Type B pancreatic cell (in vitro differentiated cells): ENCODE results near the gene CCDC187. TPM values are rescaled to one million over a fixed set of nuclear protein-coding genes. Genes with fewer than 3 reads are reported as not detected.

Experiments used
- DNase-seq: peaks from one replicate; pipeline ENCODE4 v3.0.0; 2021; ENCODE audit warnings: mixed read lengths; ENCODE audit not compliant: unreplicated experiment; ENCODE audit errors: extremely low spot score
- H3K27ac Mint-ChIP-seq: 2 replicates; pipeline ENCODE4 v1.8.0; 2021; ENCODE audit warnings: mild to moderate bottlenecking, mixed read lengths
- H3K27me3 Mint-ChIP-seq: 2 replicates; pipeline ENCODE4 v1.8.0; 2021; ENCODE audit warnings: mixed read lengths
- H3K36me3 Mint-ChIP-seq: 2 replicates; pipeline ENCODE4 v1.8.0; 2021; ENCODE audit warnings: mixed read lengths
- H3K4me1 Mint-ChIP-seq: one replicate; pipeline ENCODE4 v1.8.0; 2021; ENCODE audit warnings: mixed read lengths; ENCODE audit not compliant: unreplicated experiment
- H3K4me3 Mint-ChIP-seq: 2 replicates; pipeline ENCODE4 v1.8.0; 2021; ENCODE audit warnings: mild to moderate bottlenecking, mixed read lengths
- H3K9me3 Mint-ChIP-seq: 2 replicates; pipeline ENCODE4 v1.8.0; 2021; ENCODE audit warnings: mixed read lengths
- CTCF ChIP-seq: fragments of 200-600 bp; sonication (generic); conservative IDR thresholded peaks from 2 replicates; pipeline ENCODE4 v1.5.0; 2021; ENCODE audit warnings: antibody characterized with exemption, mild to moderate bottlenecking
- total RNA-seq: library from RNA; stranded (reverse); gene quantifications from 2 replicates; pipeline ENCODE4 v1.2.1, GENCODE V29; 2021; ENCODE audit warnings: low replicate concordance

CCDC187 gene
- total RNA-seq, 1 donor from 2014 or later: 0.70 TPM

GRCh38 chr9:136292026-136292538 lies 11.8 kb downstream of the CCDC187 start:
- H3K9me3 Mint-ChIP-seq: no peaks in the 10 kb centered on the region
- H3K36me3 Mint-ChIP-seq: no peaks in the 10 kb centered on the region
- H3K27me3 Mint-ChIP-seq: peaks cover 11% of the 10 kb centered on the region
- peaks cover 6% of the 10 kb centered on the region for H3K4me1 Mint-ChIP-seq
- no peak overlapping the region for H3K4me3 Mint-ChIP-seq
- TF ChIP-seq CTCF: no peak
- DNase-seq: no peak
- no peak overlapping the region for H3K27ac Mint-ChIP-seq

- no peak overlapping the region for H3K27ac Mint-ChIP-seq
Observed at GRCh38 chr9:136291306-136292025, 12.4 kb downstream of the CCDC187 start.

GRCh38 chr9:136290508-136291000 lies 13.3 kb downstream of the CCDC187 start:
- no peak overlapping the region for H3K27ac Mint-ChIP-seq
- no peaks in the 10 kb centered on the region for H3K36me3 Mint-ChIP-seq
- DNase-seq: no peak
- TF ChIP-seq CTCF: no peak
- no peaks in the 10 kb centered on the region for H3K9me3 Mint-ChIP-seq
- peaks cover 18% of the 10 kb centered on the region for H3K27me3 Mint-ChIP-seq
- H3K4me3 Mint-ChIP-seq: no peak overlapping the region
- peaks cover 8% of the 10 kb centered on the region for H3K4me1 Mint-ChIP-seq

More at GRCh38 chr9:136291306-136292025, 12.4 kb downstream of the CCDC187 start:
- H3K36me3 Mint-ChIP-seq: no peaks in the 10 kb centered on the region
- peaks cover 8% of the 10 kb centered on the region for H3K4me1 Mint-ChIP-seq
- TF ChIP-seq CTCF: no peak
- no peak overlapping the region for H3K4me3 Mint-ChIP-seq
- peaks cover 17% of the 10 kb centered on the region for H3K27me3 Mint-ChIP-seq
- no peaks in the 10 kb centered on the region for H3K9me3 Mint-ChIP-seq
- no peak for DNase-seq

GRCh38 chr9:136289651-136290507 lies 14.0 kb downstream of the CCDC187 start:
- Mint-ChIP-seq H3K4me1 (peaks cover 8% of the 10 kb centered on the region), H3K27me3 (peaks cover 18% of the 10 kb centered on the region)

More at GRCh38 chr9:136289651-136290507, 14.0 kb downstream of the CCDC187 start:
- Mint-ChIP-seq H3K9me3 (no peaks in the 10 kb centered on the region), H3K27ac (no peak overlapping the region), H3K4me3 (no peak overlapping the region), H3K36me3 (no peaks in the 10 kb centered on the region)
- TF ChIP-seq CTCF: no peak
- no peak for DNase-seq
